Activated CD8-positive, alpha-beta memory T cell treated with anti-CD3 and anti-CD28 coated beads, Interleukin-2, amount 50 U/mL, for 24 hours (primary cell): ENCODE measurements around the gene GPRC5C.
A peak's percentile ranks its signal among the peaks of the same experiment; 100 is the strongest.

Experiments used
- DNase-seq: peaks from one replicate; pipeline ENCODE4 v3.0.0-alpha.2; 2020; ENCODE audit errors: extremely low read depth

GPRC5C gene

GRCh38 chr17:74452841-74453661 is 21.2 kb downstream of the GPRC5C start:
- DNase-seq, result no peak

GRCh38 chr17:74453665-74454196 is 21.8 kb downstream of the GPRC5C start:
- peak; percentile 39 for DNase-seq

- no peak for DNase-seq
Observed at GRCh38 chr17:74454197-74455024, 22.5 kb downstream of the GPRC5C start.

- DNase-seq, result no peak
Observed at GRCh38 chr17:74455025-74455545, 23.2 kb downstream of the GPRC5C start.

- DNase-seq, result no peak
Observed at GRCh38 chr17:74455821-74456220, 23.9 kb downstream of the GPRC5C start.

- no peak for DNase-seq
Observed at GRCh38 chr17:74457146-74457819, 25.4 kb downstream of the GPRC5C start.

- DNase-seq, result no peak
Observed at GRCh38 chr17:74457820-74458166, 25.9 kb downstream of the GPRC5C start.

GRCh38 chr17:74458835-74459234 is 26.9 kb downstream of the GPRC5C start:
- DNase-seq, result no peak

- DNase-seq, result no peak
Observed at GRCh38 chr17:74459622-74460021, 27.7 kb downstream of the GPRC5C start.

- no peak for DNase-seq
Observed at GRCh38 chr17:74460241-74460640, 28.4 kb downstream of the GPRC5C start.

- no peak for DNase-seq
Observed at GRCh38 chr17:74460996-74461395, 29.1 kb downstream of the GPRC5C start.

- DNase-seq, result no peak
Observed at GRCh38 chr17:74461611-74462010, 29.7 kb downstream of the GPRC5C start.

- DNase-seq, result no peak
Observed at GRCh38 chr17:74464730-74465377, 33.0 kb downstream of the GPRC5C start.

- DNase-seq, result no peak
Observed at GRCh38 chr17:74465378-74466110, 33.7 kb downstream of the GPRC5C start.

GRCh38 chr17:74466111-74466827 is 34.4 kb downstream of the GPRC5C start, which contains the start of gene CD300A:
Gene CD300A (plus strand): TSS chr17:74466634. CDS start chr17:74466704, 70 bp downstream.
- DNase-seq, result no peak

- DNase-seq, result no peak
Observed at GRCh38 chr17:74466828-74467184, 34.9 kb downstream of the GPRC5C start.

GRCh38 chr17:74467221-74467951 is 35.5 kb downstream of the GPRC5C start:
- DNase-seq, result no peak

GRCh38 chr17:74471341-74471740 is 39.5 kb downstream of the GPRC5C start:
- DNase-seq, result no peak

- no peak for DNase-seq
Observed at GRCh38 chr17:74472890-74473289, 41.0 kb downstream of the GPRC5C start.
